GM21723 (cell line): ENCODE results near the gene ENPEP.

ENCODE experiments used
- ATAC-seq: cut with Tn5 transposase; IDR thresholded peaks from one replicate; pipeline ENCODE4 v1.9.1; 2021; ENCODE audit warnings: mild to moderate bottlenecking, moderate library complexity; ENCODE audit not compliant: unreplicated experiment

Gene ENPEP

GRCh38 chr4:110597582-110597981 lies 121.6 kb downstream of the ENPEP start:
- no peak for ATAC-seq

- no peak for ATAC-seq
Measured at GRCh38 chr4:110602061-110602460, 126.1 kb downstream of the ENPEP start.

GRCh38 chr4:110605077-110605476 lies 129.1 kb downstream of the ENPEP start:
- ATAC-seq: no peak

- ATAC-seq: no peak
Measured at GRCh38 chr4:110609044-110609750, 133.2 kb downstream of the ENPEP start.

- no peak for ATAC-seq
Measured at GRCh38 chr4:110610620-110610939, 134.6 kb downstream of the ENPEP start.

GRCh38 chr4:110610940-110611831 lies 135.2 kb downstream of the ENPEP start:
- ATAC-seq: peak; percentile 60

- no peak for ATAC-seq
Measured at GRCh38 chr4:110611968-110612447, 136.1 kb downstream of the ENPEP start.

GRCh38 chr4:110612631-110613269 lies 136.8 kb downstream of the ENPEP start:
- ATAC-seq: no peak

- ATAC-seq: no peak
Measured at GRCh38 chr4:110613745-110614144, 137.8 kb downstream of the ENPEP start.

- no peak for ATAC-seq
Measured at GRCh38 chr4:110614173-110614963, 138.4 kb downstream of the ENPEP start.
